Stimulated activated CD4-positive, alpha-beta T cell treated with anti-CD3 and anti-CD28 coated beads, TNF-alpha, amount 100 ng/mL, for 1 hour (primary cell): Measurements from ENCODE around the gene CACNA2D3.

Experiments used
- DNase-seq, 3 donors: peaks; one replicate each; pipeline ENCODE4 v3.0.0-alpha.2; 2020; ENCODE audit warnings: low read depth in 3 of 3, low spot score in 1 of 3

CACNA2D3 gene

GRCh38 chr3:54324103-54324502 is 201.8 kb downstream of the CACNA2D3 start:
- no peak for DNase-seq

GRCh38 chr3:54326951-54327350 is 204.6 kb downstream of the CACNA2D3 start:
- no peak for DNase-seq

- no peak for DNase-seq
Observed at GRCh38 chr3:54331341-54331740, 209.0 kb downstream of the CACNA2D3 start.

GRCh38 chr3:54337846-54338245 is 215.5 kb downstream of the CACNA2D3 start:
- DNase-seq = no peak

- DNase-seq = no peak
Observed at GRCh38 chr3:54339608-54340007, 217.3 kb downstream of the CACNA2D3 start.

- DNase-seq = no peak
Observed at GRCh38 chr3:54341811-54342210, 219.5 kb downstream of the CACNA2D3 start.

- no peak for DNase-seq
Observed at GRCh38 chr3:54342676-54343075, 220.3 kb downstream of the CACNA2D3 start.

- no peak for DNase-seq
Observed at GRCh38 chr3:54343495-54343894, 221.1 kb downstream of the CACNA2D3 start.

GRCh38 chr3:54344601-54345231 is 222.4 kb downstream of the CACNA2D3 start:
- DNase-seq = no peak

- no peak for DNase-seq
Observed at GRCh38 chr3:54345847-54346375, 223.6 kb downstream of the CACNA2D3 start.

GRCh38 chr3:54347060-54347459 is 224.7 kb downstream of the CACNA2D3 start:
- no peak for DNase-seq

- DNase-seq = no peak
Observed at GRCh38 chr3:54347933-54348332, 225.6 kb downstream of the CACNA2D3 start.

- no peak for DNase-seq
Observed at GRCh38 chr3:54349231-54349652, 226.9 kb downstream of the CACNA2D3 start.

- no peak for DNase-seq
Observed at GRCh38 chr3:54349691-54350090, 227.3 kb downstream of the CACNA2D3 start.

- no peak for DNase-seq
Observed at GRCh38 chr3:54353546-54353945, 231.2 kb downstream of the CACNA2D3 start.

- DNase-seq = no peak
Observed at GRCh38 chr3:54353946-54354345, 231.6 kb downstream of the CACNA2D3 start.

- DNase-seq = no peak
Observed at GRCh38 chr3:54355800-54356199, 233.4 kb downstream of the CACNA2D3 start.

- DNase-seq = no peak
Observed at GRCh38 chr3:54356261-54357045, 234.1 kb downstream of the CACNA2D3 start.

GRCh38 chr3:54357301-54357700 is 234.9 kb downstream of the CACNA2D3 start:
- no peak for DNase-seq

- DNase-seq = no peak
Observed at GRCh38 chr3:54358316-54358715, 236.0 kb downstream of the CACNA2D3 start.

- DNase-seq = no peak
Observed at GRCh38 chr3:54358969-54359694, 236.8 kb downstream of the CACNA2D3 start.

- DNase-seq = no peak
Observed at GRCh38 chr3:54360320-54360719, 238.0 kb downstream of the CACNA2D3 start.
